GM21367 (cell line): ENCODE data around the gene KCNMB1.

Experiments used
- ATAC-seq: cut with Tn5 transposase; IDR thresholded peaks from one replicate; pipeline ENCODE4 v1.9.1; 2021; ENCODE audit not compliant: unreplicated experiment

KCNMB1 gene

GRCh38 chr5:170388818-170389549, at the start of gene KCNMB1:
KCNMB1 (minus strand) TSS chr5:170389367; CDS start chr5:170385447, 3,920 bp downstream.
- no peak for ATAC-seq

- no peak for ATAC-seq
Observed at GRCh38 chr5:170438581-170438980, 49.4 kb upstream of the KCNMB1 start.

GRCh38 chr5:170437621-170438375, 48.6 kb upstream of the KCNMB1 start:
- ATAC-seq = no peak

DNA sequence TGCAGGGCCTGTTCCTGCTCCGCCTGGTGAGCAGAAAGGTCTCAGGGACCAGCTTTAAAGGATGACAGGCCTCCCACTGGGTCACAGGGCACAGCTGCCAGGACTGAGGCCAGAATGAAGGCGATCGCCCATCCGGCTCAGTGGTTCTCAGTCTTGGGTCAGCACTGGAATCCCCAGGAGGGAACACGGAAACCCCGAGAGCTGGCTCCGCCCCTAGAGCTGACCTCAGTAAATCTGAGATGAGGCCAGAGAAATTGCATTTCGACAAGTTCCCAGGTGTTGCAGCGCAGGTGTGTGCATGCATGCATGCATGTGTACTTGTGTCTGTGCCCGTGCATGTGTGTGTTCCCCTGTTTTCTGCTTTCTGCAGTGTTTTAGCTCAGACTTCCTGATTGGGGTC, 47.2 kb upstream of the KCNMB1 start:
- no peak for ATAC-seq

DNA sequence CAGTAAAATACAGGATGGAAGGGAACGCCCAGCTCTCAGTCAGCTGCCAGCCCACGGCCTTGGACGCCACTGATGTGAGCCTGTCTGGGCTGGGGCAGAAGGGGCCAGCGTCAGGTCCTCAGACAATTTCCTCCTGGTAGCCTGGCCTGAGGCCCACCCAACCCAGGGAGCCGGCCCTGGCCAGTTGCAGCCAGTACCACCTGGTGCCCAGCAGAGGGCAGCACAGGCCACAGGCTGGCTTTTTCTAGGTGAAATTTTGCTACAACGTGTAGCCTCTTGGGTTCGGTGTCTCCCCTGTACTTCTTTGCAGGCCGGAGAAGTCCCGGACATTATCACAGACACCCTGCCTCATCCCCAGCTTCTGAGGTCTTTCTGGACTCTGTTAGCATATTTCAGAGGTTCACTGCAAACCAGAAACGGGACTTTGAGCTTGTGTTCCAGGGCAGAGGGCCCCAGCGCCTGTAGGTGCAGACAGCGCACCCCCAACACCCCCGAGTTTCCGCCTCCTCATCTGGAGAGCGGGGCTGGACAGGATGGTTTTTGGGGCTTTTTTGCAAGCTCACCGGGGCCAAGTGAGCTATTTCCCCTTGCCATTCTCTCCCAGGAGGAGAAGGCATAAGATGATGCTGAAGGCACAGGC, 45.9 kb upstream of the KCNMB1 start:
- ATAC-seq = peak; percentile 85

DNA sequence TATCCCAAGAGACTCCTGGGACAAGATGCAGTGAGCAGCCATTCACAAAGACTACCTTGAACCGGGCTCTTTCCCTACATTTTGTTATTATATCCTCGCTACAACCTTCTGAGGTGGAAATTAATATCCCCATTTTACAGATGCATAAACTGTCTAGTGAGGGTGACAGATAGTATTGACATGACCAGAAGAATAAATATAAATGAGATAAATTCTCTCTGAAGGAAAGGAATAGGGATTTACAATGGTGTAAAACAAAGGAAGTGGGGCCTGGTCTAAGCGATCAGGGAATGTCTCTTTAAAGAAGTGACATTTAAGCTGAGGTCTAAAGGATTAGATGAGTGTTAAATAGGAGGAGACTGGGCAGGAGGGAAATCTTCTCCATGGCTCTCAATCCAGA, 43.5 kb upstream of the KCNMB1 start:
- no peak for ATAC-seq

- ATAC-seq = no peak
Observed at GRCh38 chr5:170431571-170431970, 42.4 kb upstream of the KCNMB1 start.

DNA sequence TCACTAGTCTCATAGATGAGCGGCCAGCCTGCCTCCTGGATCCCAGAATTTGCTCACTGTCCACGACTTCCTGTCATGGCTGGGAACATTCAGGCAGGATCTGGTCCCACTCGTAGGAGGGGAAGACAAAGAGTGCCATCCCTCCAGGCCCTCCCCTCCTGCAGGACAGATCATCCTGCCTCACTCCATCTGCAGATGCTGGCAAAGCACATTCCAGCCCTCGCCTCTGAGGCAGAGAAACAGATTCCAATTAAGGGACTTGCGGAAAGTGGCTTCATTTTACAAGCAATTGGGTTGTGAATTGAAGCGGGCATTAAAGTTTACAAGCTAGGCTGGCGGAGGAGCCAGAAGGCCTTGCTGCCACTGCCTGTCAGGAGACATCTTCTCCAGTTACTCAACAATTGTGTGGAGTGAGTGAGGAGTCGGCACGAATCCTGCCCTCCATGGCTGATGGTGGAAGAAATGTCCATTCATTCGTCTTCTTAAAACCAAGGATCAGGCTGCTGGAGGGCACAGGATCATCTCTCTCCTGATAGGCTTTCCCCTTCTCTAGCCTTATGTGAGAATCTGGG, 41.8 kb upstream of the KCNMB1 start:
- no peak for ATAC-seq

DNA sequence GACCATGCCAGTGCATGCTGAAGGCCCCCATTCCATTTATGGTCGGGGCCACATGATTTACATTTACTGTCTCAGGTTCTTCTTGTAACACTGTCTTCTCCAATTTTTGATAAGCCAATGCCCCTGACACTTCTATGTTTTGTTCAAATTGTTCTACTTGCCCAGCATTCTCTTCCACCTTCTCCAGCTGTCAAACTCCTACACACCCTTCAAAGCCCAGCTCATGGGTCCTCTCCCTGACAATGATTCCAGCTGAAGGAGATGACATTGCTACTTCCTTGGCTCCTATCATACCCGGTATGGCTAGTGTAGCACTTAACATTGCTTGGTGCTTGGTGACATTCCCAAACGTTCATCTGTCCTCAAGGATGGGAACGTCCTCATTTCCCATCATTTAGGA, 41.1 kb upstream of the KCNMB1 start:
- ATAC-seq = no peak

DNA sequence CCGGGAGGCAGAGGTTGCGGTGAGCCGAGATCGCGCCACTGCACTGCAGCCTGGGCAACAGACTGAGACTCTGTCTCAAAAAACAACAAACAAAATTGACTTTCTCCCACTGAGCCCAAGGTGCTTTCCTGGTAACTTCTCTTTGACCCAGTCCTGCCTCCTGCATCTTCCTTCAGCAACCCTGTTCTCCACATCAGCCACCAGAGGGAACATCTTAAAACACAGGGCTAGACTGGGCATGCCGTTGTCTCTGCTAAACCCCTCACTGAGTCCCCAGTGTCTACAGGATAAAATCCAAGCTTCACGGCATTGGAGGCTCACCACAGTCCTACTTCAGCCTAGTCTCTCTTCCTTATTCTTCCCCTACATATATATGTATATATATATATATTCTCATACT, 39.8 kb upstream of the KCNMB1 start:
- ATAC-seq = no peak

DNA sequence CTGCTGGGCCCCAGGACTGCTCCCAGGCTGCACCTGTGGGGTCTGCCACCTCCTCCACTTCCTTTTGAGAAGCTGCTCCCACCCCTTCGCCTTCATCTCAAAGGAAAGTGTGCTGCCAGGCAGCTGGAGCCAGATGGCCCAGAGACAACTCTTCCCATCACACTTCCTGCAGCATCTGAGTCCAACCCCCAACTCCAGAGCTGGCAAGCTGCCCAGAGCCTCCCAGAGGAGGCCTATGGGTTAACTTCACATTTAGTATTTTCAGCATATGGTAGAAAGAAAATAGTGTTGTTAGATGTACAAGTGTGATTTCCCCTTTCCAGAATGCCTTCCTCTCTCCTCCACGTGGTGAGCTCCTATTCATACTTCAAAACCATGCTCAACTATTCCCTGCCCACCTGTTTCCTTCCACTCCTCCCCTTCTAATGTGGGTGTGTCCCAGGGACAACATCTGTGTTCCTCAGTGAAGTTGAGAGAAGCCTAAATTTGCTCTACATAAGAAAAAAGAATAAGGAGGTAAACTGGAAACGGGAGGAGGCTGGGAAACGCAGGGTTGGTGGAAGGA, 38.6 kb upstream of the KCNMB1 start:
- ATAC-seq = no peak

DNA sequence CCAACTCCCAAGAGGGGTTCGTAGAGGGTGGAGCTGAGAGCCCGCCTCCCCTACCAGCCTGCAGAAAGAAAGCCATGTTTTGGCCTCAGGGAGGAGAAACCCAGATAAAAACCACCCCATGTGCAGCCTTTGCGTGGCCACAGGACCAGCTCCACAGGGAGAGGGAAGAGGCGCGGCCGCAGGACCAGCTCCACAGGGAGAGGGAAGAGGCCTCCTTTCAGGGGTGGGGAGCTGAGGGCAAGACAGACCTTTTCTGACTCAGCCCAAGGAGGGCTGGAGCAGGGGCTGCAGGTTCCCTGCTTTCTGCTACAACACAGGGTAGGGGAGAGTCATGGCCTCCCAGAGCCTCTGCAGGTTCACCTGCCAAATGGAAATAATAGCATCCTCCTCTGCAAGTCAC, 37.6 kb upstream of the KCNMB1 start:
- no peak for ATAC-seq

- ATAC-seq = no peak
Observed at GRCh38 chr5:170426149-170426767, 37.1 kb upstream of the KCNMB1 start.

GRCh38 chr5:170425731-170426130, 36.6 kb upstream of the KCNMB1 start:
- ATAC-seq = no peak

GRCh38 chr5:170424629-170425028, 35.5 kb upstream of the KCNMB1 start:
- no peak for ATAC-seq

DNA sequence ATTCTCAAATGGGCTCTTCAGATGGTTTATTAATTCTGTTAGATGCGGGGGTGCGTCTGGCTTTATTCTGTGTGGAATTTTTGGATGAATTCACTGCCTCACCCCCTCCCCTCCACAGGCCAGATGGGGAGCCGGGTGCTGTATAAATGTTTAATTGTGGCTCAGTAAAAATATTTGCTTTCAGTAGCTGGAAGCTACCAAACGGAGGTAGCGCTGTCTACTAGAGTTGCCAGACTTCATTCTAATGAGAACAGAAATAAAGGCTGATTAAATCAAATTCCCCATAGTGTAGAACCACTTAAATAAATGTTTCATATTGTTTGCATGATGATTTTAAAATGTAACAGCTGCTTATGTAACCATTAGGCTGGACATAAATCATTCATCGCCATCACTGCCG, 34.5 kb upstream of the KCNMB1 start:
- ATAC-seq = no peak

DNA sequence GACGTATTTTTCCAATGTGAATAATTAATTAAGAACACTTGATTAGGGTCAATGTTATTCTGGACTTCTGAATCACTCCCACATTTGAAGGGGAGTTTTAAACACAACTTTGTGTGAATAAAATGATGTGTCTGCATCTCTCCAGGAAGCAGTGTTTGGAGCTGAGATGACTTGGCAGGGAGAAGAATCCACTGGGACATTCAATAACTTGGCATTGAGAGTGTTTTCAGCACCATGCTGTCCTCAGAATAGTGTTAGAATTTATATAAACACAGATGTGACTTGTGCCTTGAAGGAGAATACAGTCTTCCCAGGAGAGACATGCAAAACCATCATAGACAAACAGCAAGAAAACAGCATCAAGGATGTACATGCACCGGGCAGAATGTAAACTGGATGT, 32.7 kb upstream of the KCNMB1 start:
- ATAC-seq = no peak

DNA sequence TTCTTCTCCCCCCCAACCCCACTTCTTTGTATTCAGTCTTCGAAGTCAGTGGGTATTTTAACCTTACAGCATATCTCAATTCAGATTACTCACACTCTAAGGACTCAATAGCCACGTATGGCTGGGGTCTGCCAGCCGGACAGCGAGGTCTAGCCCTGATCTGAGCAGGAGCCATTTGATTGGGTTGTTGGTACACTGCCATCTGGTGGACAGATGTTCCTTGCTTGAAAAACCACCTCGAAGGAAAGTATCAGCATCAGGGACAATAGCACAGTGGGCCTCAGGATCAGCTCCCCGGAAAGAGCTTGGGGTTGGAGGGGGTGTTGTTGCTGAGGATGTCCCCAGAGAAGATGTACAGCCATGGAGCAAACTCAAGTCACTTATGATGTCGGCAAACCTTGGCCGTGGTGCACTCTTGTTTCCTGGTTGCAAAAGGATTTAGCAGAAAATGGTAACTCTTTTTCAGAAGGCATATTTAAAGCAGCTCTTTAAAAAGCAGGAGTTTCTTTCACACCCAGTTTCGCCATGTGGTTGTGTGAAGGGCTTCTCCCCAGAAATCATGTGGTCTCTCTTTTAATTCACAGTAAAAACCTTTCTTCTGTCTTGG, 31.7 kb upstream of the KCNMB1 start:
- ATAC-seq = no peak

DNA sequence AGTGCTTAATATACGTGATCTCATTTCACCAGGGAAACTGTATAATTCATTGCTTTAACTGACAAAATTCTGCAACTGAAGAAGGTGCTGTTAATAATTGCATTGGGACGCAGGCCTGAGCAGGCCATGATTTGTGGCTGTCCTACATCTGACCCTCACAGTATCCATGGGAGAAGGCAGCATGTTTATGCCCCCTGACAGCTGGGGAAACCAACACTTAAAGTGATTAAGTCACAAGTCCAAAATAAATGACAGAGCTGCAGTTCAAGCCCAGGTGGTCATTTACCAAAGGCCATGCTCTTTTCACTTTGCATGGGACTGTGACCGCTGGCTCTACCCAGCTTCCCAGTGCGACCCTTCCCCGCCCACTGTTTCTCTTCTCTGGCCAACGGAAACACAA, 30.5 kb upstream of the KCNMB1 start:
- ATAC-seq = no peak

GRCh38 chr5:170418736-170419135, 29.6 kb upstream of the KCNMB1 start:
- no peak for ATAC-seq

DNA sequence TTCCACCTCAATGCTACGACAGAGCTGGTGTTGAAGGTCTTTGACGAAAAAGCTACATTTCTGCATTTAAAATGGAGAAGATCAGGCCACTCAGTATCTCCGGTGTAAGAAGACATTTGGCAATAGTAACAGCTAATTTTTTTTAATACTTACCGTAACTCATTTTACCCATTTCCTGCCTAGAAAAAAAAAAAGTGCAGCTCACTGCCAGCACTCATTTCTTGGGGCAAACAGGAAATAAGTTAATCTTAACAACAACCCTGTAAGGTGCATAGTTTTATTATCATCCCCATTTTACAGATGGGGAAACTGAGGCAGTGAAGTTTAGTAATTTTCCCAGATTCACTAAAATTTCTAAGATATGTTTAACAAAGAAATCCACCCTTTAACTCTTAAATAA, 27.4 kb upstream of the KCNMB1 start:
- no peak for ATAC-seq
